ENCODE data around the gene NONO.

DNA sequence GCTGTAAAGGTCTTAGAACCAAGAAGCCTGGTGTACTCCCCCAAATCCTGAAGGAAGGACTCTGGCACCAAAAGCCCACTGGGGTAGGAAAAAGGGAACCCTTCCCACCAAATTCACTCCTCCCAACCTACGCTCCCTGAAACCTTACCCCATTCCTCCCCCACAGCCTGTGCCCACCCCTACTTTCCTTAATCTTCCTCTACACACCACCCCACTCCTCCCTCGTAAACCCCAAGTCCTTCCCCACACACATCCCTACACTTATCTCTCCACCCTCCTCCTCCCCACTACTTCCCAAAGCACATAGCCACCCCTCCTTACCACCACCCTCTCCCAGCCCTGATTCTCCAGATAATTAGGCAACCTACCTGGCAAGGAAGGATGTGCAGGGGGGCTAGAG is 31.2 kb upstream of the NONO start:
- TF ChIP-seq, protein P1, sequence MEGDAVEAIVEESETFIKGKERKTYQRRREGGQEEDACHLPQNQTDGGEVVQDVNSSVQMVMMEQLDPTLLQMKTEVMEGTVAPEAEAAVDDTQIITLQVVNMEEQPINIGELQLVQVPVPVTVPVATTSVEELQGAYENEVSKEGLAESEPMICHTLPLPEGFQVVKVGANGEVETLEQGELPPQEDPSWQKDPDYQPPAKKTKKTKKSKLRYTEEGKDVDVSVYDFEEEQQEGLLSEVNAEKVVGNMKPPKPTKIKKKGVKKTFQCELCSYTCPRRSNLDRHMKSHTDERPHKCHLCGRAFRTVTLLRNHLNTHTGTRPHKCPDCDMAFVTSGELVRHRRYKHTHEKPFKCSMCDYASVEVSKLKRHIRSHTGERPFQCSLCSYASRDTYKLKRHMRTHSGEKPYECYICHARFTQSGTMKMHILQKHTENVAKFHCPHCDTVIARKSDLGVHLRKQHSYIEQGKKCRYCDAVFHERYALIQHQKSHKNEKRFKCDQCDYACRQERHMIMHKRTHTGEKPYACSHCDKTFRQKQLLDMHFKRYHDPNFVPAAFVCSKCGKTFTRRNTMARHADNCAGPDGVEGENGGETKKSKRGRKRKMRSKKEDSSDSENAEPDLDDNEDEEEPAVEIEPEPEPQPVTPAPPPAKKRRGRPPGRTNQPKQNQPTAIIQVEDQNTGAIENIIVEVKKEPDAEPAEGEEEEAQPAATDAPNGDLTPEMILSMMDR (IDR thresholded peaks at IDR 0.05; ENCODE audit: low read depth, low read length, missing input control) = no peak
- no peak for TF ChIP-seq JUND (IDR thresholded peaks at IDR 0.05)
- no peak for TF ChIP-seq RAD21 (IDR thresholded peaks at IDR 0.05)
- TF ChIP-seq, protein P2, sequence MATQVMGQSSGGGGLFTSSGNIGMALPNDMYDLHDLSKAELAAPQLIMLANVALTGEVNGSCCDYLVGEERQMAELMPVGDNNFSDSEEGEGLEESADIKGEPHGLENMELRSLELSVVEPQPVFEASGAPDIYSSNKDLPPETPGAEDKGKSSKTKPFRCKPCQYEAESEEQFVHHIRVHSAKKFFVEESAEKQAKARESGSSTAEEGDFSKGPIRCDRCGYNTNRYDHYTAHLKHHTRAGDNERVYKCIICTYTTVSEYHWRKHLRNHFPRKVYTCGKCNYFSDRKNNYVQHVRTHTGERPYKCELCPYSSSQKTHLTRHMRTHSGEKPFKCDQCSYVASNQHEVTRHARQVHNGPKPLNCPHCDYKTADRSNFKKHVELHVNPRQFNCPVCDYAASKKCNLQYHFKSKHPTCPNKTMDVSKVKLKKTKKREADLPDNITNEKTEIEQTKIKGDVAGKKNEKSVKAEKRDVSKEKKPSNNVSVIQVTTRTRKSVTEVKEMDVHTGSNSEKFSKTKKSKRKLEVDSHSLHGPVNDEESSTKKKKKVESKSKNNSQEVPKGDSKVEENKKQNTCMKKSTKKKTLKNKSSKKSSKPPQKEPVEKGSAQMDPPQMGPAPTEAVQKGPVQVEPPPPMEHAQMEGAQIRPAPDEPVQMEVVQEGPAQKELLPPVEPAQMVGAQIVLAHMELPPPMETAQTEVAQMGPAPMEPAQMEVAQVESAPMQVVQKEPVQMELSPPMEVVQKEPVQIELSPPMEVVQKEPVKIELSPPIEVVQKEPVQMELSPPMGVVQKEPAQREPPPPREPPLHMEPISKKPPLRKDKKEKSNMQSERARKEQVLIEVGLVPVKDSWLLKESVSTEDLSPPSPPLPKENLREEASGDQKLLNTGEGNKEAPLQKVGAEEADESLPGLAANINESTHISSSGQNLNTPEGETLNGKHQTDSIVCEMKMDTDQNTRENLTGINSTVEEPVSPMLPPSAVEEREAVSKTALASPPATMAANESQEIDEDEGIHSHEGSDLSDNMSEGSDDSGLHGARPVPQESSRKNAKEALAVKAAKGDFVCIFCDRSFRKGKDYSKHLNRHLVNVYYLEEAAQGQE (IDR thresholded peaks at IDR 0.05) = no peak
- TF ChIP-seq, protein P3, sequence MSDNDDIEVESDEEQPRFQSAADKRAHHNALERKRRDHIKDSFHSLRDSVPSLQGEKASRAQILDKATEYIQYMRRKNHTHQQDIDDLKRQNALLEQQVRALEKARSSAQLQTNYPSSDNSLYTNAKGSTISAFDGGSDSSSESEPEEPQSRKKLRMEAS (IDR thresholded peaks at IDR 0.05) = no peak
- no peak for TF ChIP-seq SP1 (IDR thresholded peaks at IDR 0.05)
- TF ChIP-seq NR2F2 (IDR thresholded peaks at IDR 0.05) = no peak
